GM12875 (cell line): ENCODE results near the gene PCF11.

Experiments
- H3K4me3 ChIP-seq: one replicate; pipeline ENCODE4 v1.5.1; 2011; ENCODE audit warnings: low read depth, low read length, control low read depth
- CTCF ChIP-seq: IDR thresholded peaks from 2 replicates; pipeline ENCODE4 v1.5.1; 2011; ENCODE audit warnings: low read depth, mild to moderate bottlenecking, control low read depth, inconsistent platforms, low read length, moderate library complexity, borderline replicate concordance; ENCODE audit not compliant: insufficient read depth

The PCF11 gene

GRCh38 chr11:83222499-83222898 is 65.6 kb downstream of the PCF11 start:
- H3K4me3 ChIP-seq: no peak overlapping the region
- TF ChIP-seq CTCF: no peak

- H3K4me3 ChIP-seq: no peak overlapping the region
- no peak for TF ChIP-seq CTCF
These were observed 66.5 kb downstream of the PCF11 start for GRCh38 chr11:83223457-83223856.

- TF ChIP-seq CTCF: no peak
- no peak overlapping the region for H3K4me3 ChIP-seq
These were observed 78.9 kb downstream of the PCF11 start for GRCh38 chr11:83235825-83236224.
